Head of caudate nucleus (tissue), 42 donors: ENCODE results near the gene DOCK2.
"Not testable (repeated sequence)": the region's sequence is repeated elsewhere in the genome, so short reads cannot be mapped to it uniquely, and the experiment has no call there.

Source experiments
- DNase-seq, 42 donors: peaks; one replicate each; pipeline versions ENCODE4 v3.0.0 to v3.0.0-alpha.2; 2020 to 2021; ENCODE audit warnings: mixed read lengths in 7 of 42
- intact Hi-C: fragments of 100-400 bp; cut with DNase I; formaldehyde crosslinking; loops from one replicate; pipeline ENCODE4 v1.15.0; 2022

DOCK2 gene

GRCh38 chr5:169635936-169636335, 1.1 kb upstream of the DOCK2 start:
- intact Hi-C loops: no loop called here
- DNase-seq: no peak

GRCh38 chr5:169636477-169637084, 494 bp upstream of the DOCK2 start:
- intact Hi-C loops: no loop called here
- no peak for DNase-seq

- peak in 4 of 42 donors; percentile 3 to 28 (median 10) for DNase-seq
- intact Hi-C loops: no loop called here
Observed at GRCh38 chr5:169637549-169638121, 560 bp downstream of the DOCK2 start.

GRCh38 chr5:169641253-169641652, 4.2 kb downstream of the DOCK2 start:
- no peak for DNase-seq
- intact Hi-C loops: no loop called here

GRCh38 chr5:169646856-169647255, 9.8 kb downstream of the DOCK2 start:
- intact Hi-C loops: no loop called here
- DNase-seq: no peak

- DNase-seq: peak in 10 of 42 donors; percentile 6 to 48 (median 20)
Observed at GRCh38 chr5:169647566-169647965, 10.5 kb downstream of the DOCK2 start.

GRCh38 chr5:169648725-169649310, 11.7 kb downstream of the DOCK2 start:
- intact Hi-C loops: no loop called here
- DNase-seq: peak in 7 of 42 donors; percentile 5 to 46 (median 16)

More at GRCh38 chr5:169647566-169647965, 10.5 kb downstream of the DOCK2 start:
- intact Hi-C loops: no loop called here

- intact Hi-C loops: no loop called here
Observed at GRCh38 chr5:169649486-169649885, 12.4 kb downstream of the DOCK2 start.

GRCh38 chr5:169650701-169651331, 13.7 kb downstream of the DOCK2 start:
- DNase-seq: no peak
- intact Hi-C loops: no loop called here

More at GRCh38 chr5:169649486-169649885, 12.4 kb downstream of the DOCK2 start:
- DNase-seq: no peak

- intact Hi-C loops: no loop called here
- DNase-seq: no peak
Observed at GRCh38 chr5:169651526-169651925, 14.5 kb downstream of the DOCK2 start.

- intact Hi-C loops: no loop called here
Observed at GRCh38 chr5:169652057-169652456, 15.0 kb downstream of the DOCK2 start.

GRCh38 chr5:169653091-169653490, 16.0 kb downstream of the DOCK2 start:
- intact Hi-C loops: no loop called here
- DNase-seq: no peak

More at GRCh38 chr5:169652057-169652456, 15.0 kb downstream of the DOCK2 start:
- peak in 12 of 42 donors; percentile 10 to 51 (median 20) for DNase-seq

GRCh38 chr5:169655353-169655752, 18.3 kb downstream of the DOCK2 start:
- intact Hi-C loops: no loop called here
- no peak for DNase-seq

- DNase-seq: no peak
- intact Hi-C loops: no loop called here
Observed at GRCh38 chr5:169656125-169656901, 19.2 kb downstream of the DOCK2 start.

- DNase-seq: no peak
- intact Hi-C loops: no loop called here
Observed at GRCh38 chr5:169657127-169657526, 20.1 kb downstream of the DOCK2 start.

- intact Hi-C loops, DNase-seq: not testable (repeated sequence)
Observed at GRCh38 chr5:169662451-169662850, 25.4 kb downstream of the DOCK2 start.

- intact Hi-C loops: no loop called here
- no peak for DNase-seq
Observed at GRCh38 chr5:169663537-169663936, 26.5 kb downstream of the DOCK2 start.

- intact Hi-C loops: no loop called here
- DNase-seq: no peak
Observed at GRCh38 chr5:169666365-169666764, 29.3 kb downstream of the DOCK2 start.

GRCh38 chr5:169667896-169668674, 31.0 kb downstream of the DOCK2 start:
- no peak for DNase-seq
- intact Hi-C loops: no loop called here
